ENCODE results near the gene DLL4.

GRCh38 chr15:40900256-40901052 lies 28.7 kb upstream of the DLL4 start:
- TF ChIP-seq, protein P1, sequence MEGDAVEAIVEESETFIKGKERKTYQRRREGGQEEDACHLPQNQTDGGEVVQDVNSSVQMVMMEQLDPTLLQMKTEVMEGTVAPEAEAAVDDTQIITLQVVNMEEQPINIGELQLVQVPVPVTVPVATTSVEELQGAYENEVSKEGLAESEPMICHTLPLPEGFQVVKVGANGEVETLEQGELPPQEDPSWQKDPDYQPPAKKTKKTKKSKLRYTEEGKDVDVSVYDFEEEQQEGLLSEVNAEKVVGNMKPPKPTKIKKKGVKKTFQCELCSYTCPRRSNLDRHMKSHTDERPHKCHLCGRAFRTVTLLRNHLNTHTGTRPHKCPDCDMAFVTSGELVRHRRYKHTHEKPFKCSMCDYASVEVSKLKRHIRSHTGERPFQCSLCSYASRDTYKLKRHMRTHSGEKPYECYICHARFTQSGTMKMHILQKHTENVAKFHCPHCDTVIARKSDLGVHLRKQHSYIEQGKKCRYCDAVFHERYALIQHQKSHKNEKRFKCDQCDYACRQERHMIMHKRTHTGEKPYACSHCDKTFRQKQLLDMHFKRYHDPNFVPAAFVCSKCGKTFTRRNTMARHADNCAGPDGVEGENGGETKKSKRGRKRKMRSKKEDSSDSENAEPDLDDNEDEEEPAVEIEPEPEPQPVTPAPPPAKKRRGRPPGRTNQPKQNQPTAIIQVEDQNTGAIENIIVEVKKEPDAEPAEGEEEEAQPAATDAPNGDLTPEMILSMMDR (IDR thresholded peaks at IDR 0.05; ENCODE audit: low read depth, low read length), result no peak
- TF ChIP-seq EZH2phosphoT487 (IDR thresholded peaks at IDR 0.05; ENCODE audit: low read depth), result no peak

Measured in OCI-LY3 (cell line).